Cardiac fibroblast (primary cell): ENCODE data around the gene ZNF618.

ENCODE experiments used
- DNase-seq, 2 donors: peaks; one replicate each; pipeline versions ENCODE4 v3.0.0 to v3.0.0-alpha.2; 2010; ENCODE audit warnings: low read depth in 2 of 2
- H3K4me3 ChIP-seq, 2 donors: replicated peaks in 1 of 2; 1 replicate in 1 of 2; 2 replicates in 1 of 2; pipeline ENCODE4 v1.5.1; 2011; ENCODE audit warnings: low read depth in 2 of 2, low read length in 2 of 2, mild to moderate bottlenecking in 2 of 2, moderate library complexity in 1 of 2
- CTCF ChIP-seq: IDR thresholded peaks from one replicate; pipeline ENCODE4 v1.5.1; 2011; ENCODE audit warnings: low read depth, mild to moderate bottlenecking, low read length, inconsistent platforms

ZNF618 gene

GRCh38 chr9:113943112-113944009, 67.3 kb downstream of the ZNF618 start:
- no peak overlapping the region for H3K4me3 ChIP-seq
- TF ChIP-seq CTCF, result no peak
- DNase-seq, result no peak

- no peak overlapping the region for H3K4me3 ChIP-seq
- TF ChIP-seq CTCF, result no peak
- DNase-seq, result no peak
These were observed 69.7 kb downstream of the ZNF618 start for GRCh38 chr9:113945784-113946183.

- no peak overlapping the region for H3K4me3 ChIP-seq
- DNase-seq, result no peak
- no peak for TF ChIP-seq CTCF
These were observed 70.5 kb downstream of the ZNF618 start for GRCh38 chr9:113946496-113947115.

GRCh38 chr9:113947941-113948340, 71.8 kb downstream of the ZNF618 start:
- no peak for TF ChIP-seq CTCF
- H3K4me3 ChIP-seq, result no peak overlapping the region
- DNase-seq, result no peak

- TF ChIP-seq CTCF, result no peak
- DNase-seq, result no peak
These were observed 72.9 kb downstream of the ZNF618 start for GRCh38 chr9:113948891-113949570.

GRCh38 chr9:113949571-113950078, 73.5 kb downstream of the ZNF618 start:
- no peak for DNase-seq
- TF ChIP-seq CTCF, result no peak
- H3K4me3 ChIP-seq, result no peak overlapping the region

More at GRCh38 chr9:113948891-113949570, 72.9 kb downstream of the ZNF618 start:
- no peak overlapping the region for H3K4me3 ChIP-seq
